K562 (cell line): ENCODE results near the gene SLCO6A1. TPM values are rescaled to one million over a fixed set of nuclear protein-coding genes. Genes with fewer than 3 reads are reported as not detected.

Experiments
- ATAC-seq: fragments of 200-7000 bp; cut with Tn5 transposase; 3 replicates; pipeline ENCODE4 v1.9.1; 2020; ENCODE audit warnings: moderate library complexity
- BruUV-seq: library from RNA; stranded (reverse); fragments of 400-500 nt; replicated peaks from 2 replicates; lab custom pipeline; 2021; lab: Mats Ljungman, UMichigan
- CTCF ChIA-PET: fragments of 300-600 bp; formaldehyde crosslinking; extraction: SDS; loops from one replicate; lab custom pipeline; 2021; ENCODE audit warnings: low intra/inter-chr PET ratio; lab: Yijun Ruan, JAX
- POLR2A ChIA-PET: fragments of 300-600, 350-650 bp; sonication (Branson Sonifier 250); formaldehyde crosslinking; extraction: SDS; loops from one replicate; lab custom pipeline; 2021; ENCODE audit warnings: antibody characterized with exemption, inconsistent platforms; lab: Yijun Ruan, JAX
- DNase-seq, 4 experiments: peaks; one replicate each; pipeline versions ENCODE4 v3.0.0 to v3.0.0-alpha.2; 2011 to 2018; ENCODE audit warnings: low spot score in 3 of 4, mixed read lengths in 3 of 4; ENCODE audit errors: extremely low read depth in 1 of 4
- FAIRE-seq: peaks from 2 replicates; lab custom pipeline; 2011; peaks lifted over from hg19 to GRCh38; lab: Jason Lieb, UNC
- H2AFZ ChIP-seq: 2 replicates; pipeline ENCODE4 v1.6.0; 2011; ENCODE audit warnings: low read depth, low read length, control low read depth, inconsistent platforms
- H3K27ac ChIP-seq: fragments of 200-600 bp; 3 replicates; pipeline ENCODE4 v1.8.0; 2011; ENCODE audit warnings: low read depth, mild to moderate bottlenecking, control low read depth, inconsistent platforms, low read length, moderate library complexity, mixed read lengths; ENCODE audit errors: extremely low read depth
- H3K27me3 ChIP-seq, 2 experiments: fragments of 300-600 bp in 1 of 2; 2 replicates in 1 of 2; 3 replicates in 1 of 2; pipeline versions ENCODE4 v1.6.0 to v1.8.0; 2011; ENCODE audit warnings: inconsistent platforms in 2 of 2, low read length in 2 of 2, mild to moderate bottlenecking in 1 of 2, mixed read lengths in 1 of 2, moderate library complexity in 1 of 2; ENCODE audit not compliant: control insufficient read depth in 2 of 2, insufficient read depth in 2 of 2
- H3K36me3 ChIP-seq: fragments of 300-600 bp; 3 replicates; pipeline ENCODE4 v1.8.0; 2011; ENCODE audit warnings: mild to moderate bottlenecking, low read length, inconsistent platforms; ENCODE audit not compliant: control insufficient read depth, insufficient read depth
- H3K4me1 ChIP-seq, 2 experiments: fragments of 200-600 bp in 1 of 2; replicated peaks in 1 of 2; 2 replicates in 1 of 2; 3 replicates in 1 of 2; pipeline versions ENCODE4 v1.5.1 to v1.8.0; 2011; ENCODE audit warnings: inconsistent platforms in 2 of 2, low read length in 2 of 2, mild to moderate bottlenecking in 1 of 2, mixed read lengths in 1 of 2, moderate library complexity in 1 of 2; ENCODE audit not compliant: control insufficient read depth in 2 of 2, insufficient read depth in 2 of 2
- H3K4me2 ChIP-seq: 2 replicates; pipeline ENCODE4 v1.6.1; 2011; ENCODE audit warnings: low read length, control low read depth, inconsistent platforms, mixed read lengths; ENCODE audit not compliant: insufficient read depth
- H3K4me3 ChIP-seq: fragments of 200-600 bp; sonication (generic), shearing (Covaris generic); 2 replicates; pipeline ENCODE4 v1.5.1; 2016; ENCODE audit warnings: control low read depth, inconsistent platforms
- H3K79me2 ChIP-seq: fragments of 200-600 bp; 3 replicates; pipeline ENCODE4 v1.8.0; 2011; ENCODE audit warnings: low read length, inconsistent platforms; ENCODE audit not compliant: control insufficient read depth, insufficient read depth
- H3K9ac ChIP-seq, 2 experiments: 2 replicates each; pipeline versions ENCODE4 v1.6.0 to v1.6.1; 2011; ENCODE audit warnings: low read depth in 2 of 2, low read length in 2 of 2, control low read depth in 1 of 2, inconsistent platforms in 1 of 2, mild to moderate bottlenecking in 1 of 2, mixed read lengths in 1 of 2; ENCODE audit not compliant: insufficient read depth in 1 of 2
- H3K9me1 ChIP-seq: one replicate; pipeline ENCODE4 v1.6.0; 2011; ENCODE audit warnings: inconsistent platforms, mild to moderate bottlenecking, low read length, moderate library complexity; ENCODE audit not compliant: control insufficient read depth, insufficient read depth
- H3K9me3 ChIP-seq: replicated peaks from 2 replicates; pipeline ENCODE4 v1.5.1; 2011; ENCODE audit warnings: low read depth, low read length, inconsistent platforms; ENCODE audit not compliant: control insufficient read depth, insufficient read depth
- H4K20me1 ChIP-seq: replicated peaks from 2 replicates; pipeline ENCODE4 v1.6.1; 2011; ENCODE audit warnings: low read length, inconsistent platforms, mixed read lengths; ENCODE audit not compliant: control insufficient read depth, insufficient read depth
- ATF4 ChIP-seq: fragments of 450-650 bp; formaldehyde crosslinking; IDR thresholded peaks from 2 replicates; pipeline ENCODE4 v1.4.0; 2022; ENCODE audit warnings: mild to moderate bottlenecking, moderate library complexity
- BRCA1 ChIP-seq, 2 experiments: fragments of 450-650 bp in 1 of 2; sonication (generic) in 1 of 2; formaldehyde crosslinking in 1 of 2; IDR thresholded peaks; 2 replicates each; pipeline versions ENCODE4 v1.5.0 to v1.6.1; 2017 to 2020; ENCODE audit warnings: mild to moderate bottlenecking in 1 of 2, missing genetic modification reagents in 1 of 2
- DEAF1 ChIP-seq: fragments of 450-650 bp; formaldehyde crosslinking; IDR thresholded peaks from 2 replicates; pipeline ENCODE4 v1.4.0; 2020; ENCODE audit warnings: mild to moderate bottlenecking, moderate library complexity
- E2F1 ChIP-seq: sonication (generic); formaldehyde crosslinking; IDR thresholded peaks from 2 replicates; pipeline ENCODE4 v1.8.1; 2023; ENCODE audit warnings: mild to moderate bottlenecking, missing genetic modification reagents, moderate library complexity
- HCFC1 ChIP-seq: IDR thresholded peaks from 2 replicates; pipeline ENCODE4 v1.6.1; 2012; ENCODE audit warnings: low read depth, low read length, improper control_type of control experiment
- HINFP ChIP-seq: fragments of 450-650 bp; conservative IDR thresholded peaks from 2 replicates; pipeline ENCODE4 v1.6.1; 2016; ENCODE audit warnings: missing genetic modification characterization, low read depth, mild to moderate bottlenecking, control low read depth, missing compliant biosample characterization
- RBFOX2 ChIP-seq: fragments of 200-400 bp; formaldehyde crosslinking; IDR thresholded peaks from 2 replicates; pipeline ENCODE4 v1.6.1; 2017; ENCODE audit warnings: low read depth, mild to moderate bottlenecking, low read length, moderate library complexity
- ZNF79 ChIP-seq: fragments of 250-450 bp; sonication (Bioruptor Pico); IDR thresholded peaks from 2 replicates; pipeline ENCODE4 v1.4.0; 2020; ENCODE audit warnings: low read depth, mild to moderate bottlenecking, moderate library complexity
- WGBS: fragments of 100-300 bp; shearing (Covaris generic); methylation state at CpG from one replicate; pipeline ENCODE4 v1.1.6; 2016; ENCODE audit warnings: low coverage, mixed read lengths; ENCODE audit not compliant: insufficient coverage; ENCODE audit errors: missing lambda C conversion rate; 5-methylcytosine and 5-hydroxymethylcytosine counted together
- in situ Hi-C: fragments of 300-500 bp; cut with MboI; formaldehyde crosslinking; loops from 4 replicates; pipeline ENCODE4 v1.15.0; 2018; ENCODE audit warnings: inconsistent platforms, mixed read lengths
- intact Hi-C: fragments of 100-400 bp; cut with micrococcal nuclease; formaldehyde crosslinking; loops from 2 replicates; pipeline ENCODE4 v1.14.2; 2022
- polyA plus RNA-seq, 8 experiments: library from polyadenylated mRNA; depleted of rRNA in 4 of 8; stranded (reverse) in 5 of 8; unstranded in 3 of 8; fragments of >200 nt; fragmentation: Nextera tagmentation in 2 of 8; fragmentation: Illumina TruSeq in 1 of 8; extraction: Ambion mirVana in 2 of 8; extraction: Trizol in 1 of 8; gene quantifications; 2 replicates each; pipeline versions ENCODE4 v1.2.1 to v1.2.3, GENCODE V29; 2011 to 2014; ENCODE audit warnings: inconsistent platforms in 1 of 8, missing spikeins in 1 of 8
- total RNA-seq, 7 experiments: library from RNA; depleted of rRNA in 6 of 7; stranded (reverse); fragments of >200 nt in 6 of 7; fragmentation: Illumina TruSeq in 2 of 7; extraction: Trizol in 2 of 7; gene quantifications; 2 replicates each; pipeline versions ENCODE4 v1.2.1 to v1.2.3, GENCODE V29; 2011 to 2021; ENCODE audit warnings: low replicate concordance in 1 of 7
- TF ChIP-seq, protein P1 (sequence below): fragments of 200-800 bp; sonication (Bioruptor generic); IDR thresholded peaks from 2 replicates; pipeline ENCODE4 v1.6.1; 2017; ENCODE audit warnings: missing genetic modification characterization, missing compliant biosample characterization
- TF ChIP-seq, protein P2 (sequence below): conservative IDR thresholded peaks from 2 replicates; pipeline ENCODE4 v1.6.1; 2011; ENCODE audit warnings: low read depth, mild to moderate bottlenecking, low read length; ENCODE audit not compliant: control insufficient read depth
- TF ChIP-seq, protein P3 (sequence below): fragments of 450-650 bp; formaldehyde crosslinking; IDR thresholded peaks from 2 replicates; pipeline ENCODE4 v1.4.0; 2020; ENCODE audit warnings: mild to moderate bottlenecking

Gene SLCO6A1
- total and polyA plus RNA-seq, 9 of the 15 experiments (the other 6 are each of a cell fraction or from before 2014, with no cell fraction given) = 0.04 to 0.20 (median 0.11) TPM; not detected in 6

DNA sequence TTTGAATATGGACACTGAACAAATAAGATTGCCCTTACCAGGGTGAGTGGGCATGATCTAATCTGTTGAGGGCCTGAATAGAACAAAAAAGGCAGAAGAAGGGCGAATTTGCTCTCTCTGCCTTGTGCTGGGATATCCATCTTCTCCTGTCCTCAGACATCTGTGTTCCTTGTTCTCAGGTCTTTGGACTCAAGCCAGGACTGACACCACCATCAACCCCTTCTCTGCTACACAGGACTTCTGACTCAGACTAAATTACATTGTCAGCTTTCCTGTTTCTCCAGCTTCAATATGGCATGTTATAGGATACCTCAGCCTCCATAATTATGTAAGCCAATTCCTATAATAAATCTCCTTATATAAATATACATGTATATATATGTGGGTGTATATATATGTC lies 40.8 kb upstream of the SLCO6A1 start:
- no TSS peak for BruUV-seq
- WGBS = 0% methylated on average over 1 of the region's 1 CpG
- no peaks in the 10 kb centered on the region for H3K36me3 ChIP-seq
- H4K20me1 ChIP-seq = no peaks in the 10 kb centered on the region
- no peaks in the 10 kb centered on the region for H3K4me1 ChIP-seq
- no peaks in the 10 kb centered on the region for H3K9me1 ChIP-seq
- no peaks in the 10 kb centered on the region for H3K27me3 ChIP-seq
- no peak for ATAC-seq
- no peaks in the 10 kb centered on the region for H3K79me2 ChIP-seq
- ChIA-PET POLR2A (no interaction called here), CTCF (no interaction called here)
- no peaks in the 10 kb centered on the region for H3K9me3 ChIP-seq
- H2AFZ ChIP-seq = no peak overlapping the region
- intact Hi-C loops = loop anchor here (5.0 kb wide), 1 partner anchor 598 kb away; no protein-coding TSS in a partner anchor
- no peak overlapping the region for H3K27ac ChIP-seq
- no peak overlapping the region for H3K9ac ChIP-seq
- no peak overlapping the region for H3K4me2 ChIP-seq
- no peak for FAIRE-seq
- no peak overlapping the region for H3K4me3 ChIP-seq
- no peak for DNase-seq
- in situ Hi-C loops = loop anchor here (10.0 to 25.0 kb wide), 2 partner anchors 685 to 948 kb away; no protein-coding TSS in a partner anchor
- TF ChIP-seq, protein P1, sequence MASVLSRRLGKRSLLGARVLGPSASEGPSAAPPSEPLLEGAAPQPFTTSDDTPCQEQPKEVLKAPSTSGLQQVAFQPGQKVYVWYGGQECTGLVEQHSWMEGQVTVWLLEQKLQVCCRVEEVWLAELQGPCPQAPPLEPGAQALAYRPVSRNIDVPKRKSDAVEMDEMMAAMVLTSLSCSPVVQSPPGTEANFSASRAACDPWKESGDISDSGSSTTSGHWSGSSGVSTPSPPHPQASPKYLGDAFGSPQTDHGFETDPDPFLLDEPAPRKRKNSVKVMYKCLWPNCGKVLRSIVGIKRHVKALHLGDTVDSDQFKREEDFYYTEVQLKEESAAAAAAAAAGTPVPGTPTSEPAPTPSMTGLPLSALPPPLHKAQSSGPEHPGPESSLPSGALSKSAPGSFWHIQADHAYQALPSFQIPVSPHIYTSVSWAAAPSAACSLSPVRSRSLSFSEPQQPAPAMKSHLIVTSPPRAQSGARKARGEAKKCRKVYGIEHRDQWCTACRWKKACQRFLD (CRISPR knock-in tag) = no peak
- no peak for TF ChIP-seq RBFOX2
- TF ChIP-seq ZNF79 (CRISPR knock-in tag) = no peak
- TF ChIP-seq HCFC1 = no peak
- no peak for TF ChIP-seq DEAF1 (CRISPR knock-in tag)
- no peak for TF ChIP-seq ATF4 (CRISPR knock-in tag)
- no peak for TF ChIP-seq E2F1 (CRISPR knock-in tag)
- TF ChIP-seq, protein P2, sequence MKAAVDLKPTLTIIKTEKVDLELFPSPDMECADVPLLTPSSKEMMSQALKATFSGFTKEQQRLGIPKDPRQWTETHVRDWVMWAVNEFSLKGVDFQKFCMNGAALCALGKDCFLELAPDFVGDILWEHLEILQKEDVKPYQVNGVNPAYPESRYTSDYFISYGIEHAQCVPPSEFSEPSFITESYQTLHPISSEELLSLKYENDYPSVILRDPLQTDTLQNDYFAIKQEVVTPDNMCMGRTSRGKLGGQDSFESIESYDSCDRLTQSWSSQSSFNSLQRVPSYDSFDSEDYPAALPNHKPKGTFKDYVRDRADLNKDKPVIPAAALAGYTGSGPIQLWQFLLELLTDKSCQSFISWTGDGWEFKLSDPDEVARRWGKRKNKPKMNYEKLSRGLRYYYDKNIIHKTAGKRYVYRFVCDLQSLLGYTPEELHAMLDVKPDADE = no peak
- no peak for TF ChIP-seq HINFP
- no peak for TF ChIP-seq BRCA1 (IDR thresholded peaks at IDR 0.05)
- no peak for TF ChIP-seq BRCA1 (CRISPR knock-in tag; IDR thresholded peaks at IDR 0.05)
- TF ChIP-seq, protein P3, sequence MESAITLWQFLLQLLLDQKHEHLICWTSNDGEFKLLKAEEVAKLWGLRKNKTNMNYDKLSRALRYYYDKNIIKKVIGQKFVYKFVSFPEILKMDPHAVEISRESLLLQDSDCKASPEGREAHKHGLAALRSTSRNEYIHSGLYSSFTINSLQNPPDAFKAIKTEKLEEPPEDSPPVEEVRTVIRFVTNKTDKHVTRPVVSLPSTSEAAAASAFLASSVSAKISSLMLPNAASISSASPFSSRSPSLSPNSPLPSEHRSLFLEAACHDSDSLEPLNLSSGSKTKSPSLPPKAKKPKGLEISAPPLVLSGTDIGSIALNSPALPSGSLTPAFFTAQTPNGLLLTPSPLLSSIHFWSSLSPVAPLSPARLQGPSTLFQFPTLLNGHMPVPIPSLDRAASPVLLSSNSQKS = no peak
